Suprapubic skin (tissue), 3 donors: ENCODE results near the gene MET.

Experiments
- CTCF ChIP-seq, 2 donors: fragments of 200-600 bp in 1 of 2; fragments of 450-650 bp in 1 of 2; sonication (generic) in 1 of 2; IDR thresholded peaks; one replicate each; pipeline ENCODE4 v1.5.1; 2016 to 2019; ENCODE audit warnings: antibody characterized with exemption in 2 of 2, mild to moderate bottlenecking in 1 of 2, moderate library complexity in 1 of 2
- POLR2AphosphoS5 ChIP-seq, 3 donors: sonication (generic); formaldehyde crosslinking; IDR thresholded peaks; one replicate each; pipeline ENCODE4 v1.6.1; 2017; ENCODE audit warnings: antibody characterized with exemption in 3 of 3

- no peak for TF ChIP-seq CTCF (IDR thresholded peaks at IDR 0.05)
- TF ChIP-seq POLR2AphosphoS5 (IDR thresholded peaks at IDR 0.05): no peak
Observed at GRCh38 chr7:116683786-116684185, 11.8 kb downstream of the MET start.
